Coronary artery (tissue), 2 donors: ENCODE data around the gene EID1.

Experiments
- DNase-seq: peaks from one replicate; pipeline ENCODE4 v3.0.0-alpha.2; 2017; ENCODE audit warnings: low spot score
- H3K27ac ChIP-seq, 2 donors: fragments of 200-600 bp; sonication (generic); one replicate each; pipeline ENCODE4 v1.5.1; 2016 to 2019
- H3K4me3 ChIP-seq: fragments of 200-600 bp; sonication (generic); 2 replicates; pipeline ENCODE4 v1.5.1; 2016; ENCODE audit warnings: mild to moderate bottlenecking, moderate library complexity
- CTCF ChIP-seq: fragments of 200-600 bp; sonication (generic); IDR thresholded peaks from one replicate; pipeline ENCODE4 v1.5.1; 2019; ENCODE audit warnings: antibody characterized with exemption

EID1 gene

GRCh38 chr15:48868536-48868935 lies 9.4 kb upstream of the EID1 start:
- no peak for TF ChIP-seq CTCF
- no peak overlapping the region for H3K4me3 ChIP-seq
- peak overlapping the region in 1 of 2 donors; percentile 12 for H3K27ac ChIP-seq

GRCh38 chr15:48869966-48870365 lies 8.0 kb upstream of the EID1 start:
- DNase-seq = no peak
- Histone ChIP-seq H3K4me3 (no peak overlapping the region), H3K27ac (no peak overlapping the region)
- TF ChIP-seq CTCF = no peak

More at GRCh38 chr15:48868536-48868935, 9.4 kb upstream of the EID1 start:
- DNase-seq = no peak

- TF ChIP-seq CTCF = no peak
- Histone ChIP-seq H3K27ac (no peak overlapping the region), H3K4me3 (no peak overlapping the region)
- no peak for DNase-seq
These were observed 6.4 kb upstream of the EID1 start for GRCh38 chr15:48871542-48871941.

- H3K27ac ChIP-seq = no peak overlapping the region
- DNase-seq = no peak
- TF ChIP-seq CTCF = no peak
- H3K4me3 ChIP-seq = no peak overlapping the region
These were observed 5.3 kb upstream of the EID1 start for GRCh38 chr15:48872632-48873031.

- Histone ChIP-seq H3K4me3 (no peak overlapping the region), H3K27ac (no peak overlapping the region)
- TF ChIP-seq CTCF = no peak
- no peak for DNase-seq
These were observed 2.5 kb upstream of the EID1 start for GRCh38 chr15:48875241-48875960.

- Histone ChIP-seq H3K27ac (no peak overlapping the region), H3K4me3 (no peak overlapping the region)
- TF ChIP-seq CTCF = no peak
- DNase-seq = no peak
These were observed 1.9 kb upstream of the EID1 start for GRCh38 chr15:48876057-48876456.

GRCh38 chr15:48880070-48880634 lies 2.2 kb downstream of the EID1 start:
- DNase-seq = no peak
- Histone ChIP-seq H3K4me3 (peak overlapping the region; percentile 82), H3K27ac (no peak overlapping the region)
- no peak for TF ChIP-seq CTCF
